Tibial artery (tissue), 4 donors: ENCODE measurements around the gene SPTB.

ENCODE experiments used
- DNase-seq, 2 donors: peaks; one replicate each; pipeline ENCODE4 v3.0.0-alpha.2; 2019
- H3K27ac ChIP-seq, 2 donors: fragments of 200-600 bp; sonication (generic) in 1 of 2; 1 replicate in 1 of 2; 2 replicates in 1 of 2; pipeline ENCODE4 v1.5.1; 2018 to 2019; ENCODE audit warnings: mild to moderate bottlenecking in 1 of 2
- H3K27me3 ChIP-seq, 2 donors: fragments of 200-600 bp; sonication (generic) in 1 of 2; one replicate each; pipeline versions ENCODE4 v1.5.1 to v1.6.0; 2016 to 2019
- H3K36me3 ChIP-seq, 3 donors: fragments of 200-600 bp; sonication (generic) in 2 of 3; one replicate each; pipeline ENCODE4 v1.5.1; 2016 to 2019; ENCODE audit warnings: mild to moderate bottlenecking in 2 of 3
- H3K4me1 ChIP-seq, 4 donors: fragments of 200-600 bp; sonication (generic) in 2 of 4; 1 replicate in 3 of 4; 2 replicates in 1 of 4; pipeline ENCODE4 v1.5.1; 2016 to 2019
- H3K4me3 ChIP-seq, 2 donors: fragments of 200-600 bp; sonication (generic) in 1 of 2; 1 replicate in 1 of 2; 2 replicates in 1 of 2; pipeline ENCODE4 v1.5.1; 2018 to 2019; ENCODE audit warnings: mild to moderate bottlenecking in 2 of 2
- H3K9me3 ChIP-seq, 3 donors: fragments of 200-600 bp; sonication (generic) in 1 of 3; one replicate each; pipeline ENCODE4 v1.5.1; 2016 to 2019
- intact Hi-C: fragments of 100-400 bp; cut with DNase I; formaldehyde crosslinking; loops from one replicate; pipeline ENCODE4 v1.15.0; 2023; ENCODE audit warnings: low total_unique reads
- TF ChIP-seq, protein P1 (sequence below), 2 experiments: fragments of 200-600 bp in 1 of 2; fragments of 450-650 bp in 1 of 2; IDR thresholded peaks; one replicate each; pipeline ENCODE4 v1.5.1; 2017 to 2019; ENCODE audit warnings: antibody characterized with exemption in 2 of 2, mild to moderate bottlenecking in 1 of 2, moderate library complexity in 1 of 2

Gene SPTB

GRCh38 chr14:64865109-64865508 is 14.6 kb downstream of the SPTB start:
- intact Hi-C loops = no loop called here
- Histone ChIP-seq H3K4me1 (no peaks in the 10 kb centered on the region), H3K4me3 (no peak overlapping the region), H3K36me3 (no peaks in the 10 kb centered on the region), H3K27me3 (no peaks in the 10 kb centered on the region), H3K27ac (no peak overlapping the region), H3K9me3 (no peaks in the 10 kb centered on the region)
- no peak for DNase-seq
- TF ChIP-seq, protein P1, sequence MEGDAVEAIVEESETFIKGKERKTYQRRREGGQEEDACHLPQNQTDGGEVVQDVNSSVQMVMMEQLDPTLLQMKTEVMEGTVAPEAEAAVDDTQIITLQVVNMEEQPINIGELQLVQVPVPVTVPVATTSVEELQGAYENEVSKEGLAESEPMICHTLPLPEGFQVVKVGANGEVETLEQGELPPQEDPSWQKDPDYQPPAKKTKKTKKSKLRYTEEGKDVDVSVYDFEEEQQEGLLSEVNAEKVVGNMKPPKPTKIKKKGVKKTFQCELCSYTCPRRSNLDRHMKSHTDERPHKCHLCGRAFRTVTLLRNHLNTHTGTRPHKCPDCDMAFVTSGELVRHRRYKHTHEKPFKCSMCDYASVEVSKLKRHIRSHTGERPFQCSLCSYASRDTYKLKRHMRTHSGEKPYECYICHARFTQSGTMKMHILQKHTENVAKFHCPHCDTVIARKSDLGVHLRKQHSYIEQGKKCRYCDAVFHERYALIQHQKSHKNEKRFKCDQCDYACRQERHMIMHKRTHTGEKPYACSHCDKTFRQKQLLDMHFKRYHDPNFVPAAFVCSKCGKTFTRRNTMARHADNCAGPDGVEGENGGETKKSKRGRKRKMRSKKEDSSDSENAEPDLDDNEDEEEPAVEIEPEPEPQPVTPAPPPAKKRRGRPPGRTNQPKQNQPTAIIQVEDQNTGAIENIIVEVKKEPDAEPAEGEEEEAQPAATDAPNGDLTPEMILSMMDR (IDR thresholded peaks at IDR 0.05) = no peak

DNA sequence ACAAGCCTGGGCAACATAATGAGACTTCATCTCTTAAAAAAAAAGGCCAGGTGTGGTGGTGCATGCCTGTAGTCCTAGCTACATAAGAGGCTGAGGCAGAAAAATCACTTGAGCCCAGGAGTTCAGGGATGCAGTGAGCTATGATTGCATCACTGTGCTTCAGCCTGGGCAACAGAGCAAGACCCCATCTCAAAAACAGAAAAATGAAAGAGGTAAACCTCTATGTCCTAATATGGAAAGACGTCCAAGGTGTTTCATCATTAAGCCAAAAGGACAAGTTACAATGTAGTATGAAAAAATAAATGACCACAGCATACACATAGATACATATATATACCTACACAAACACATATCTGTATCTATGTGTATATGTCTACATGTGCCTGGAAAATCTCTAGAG is 15.4 kb downstream of the SPTB start:
- H3K4me3 ChIP-seq = no peak overlapping the region
- H3K27me3 ChIP-seq = no peaks in the 10 kb centered on the region
- TF ChIP-seq, protein P1 (IDR thresholded peaks at IDR 0.05) = no peak
- no peaks in the 10 kb centered on the region for H3K36me3 ChIP-seq
- no peak overlapping the region for H3K27ac ChIP-seq
- intact Hi-C loops = no loop called here
- H3K9me3 ChIP-seq = no peaks in the 10 kb centered on the region
- no peaks in the 10 kb centered on the region for H3K4me1 ChIP-seq
- DNase-seq = no peak

GRCh38 chr14:64861916-64862315 is 17.8 kb downstream of the SPTB start:
- no peak overlapping the region for H3K27ac ChIP-seq
- intact Hi-C loops = no loop called here

GRCh38 chr14:64860039-64860438 is 19.7 kb downstream of the SPTB start:
- H3K4me1 ChIP-seq = peaks cover 0 to 14% (median 2%) of the 10 kb centered on the region in 4 donors
- H3K27me3 ChIP-seq = no peaks in the 10 kb centered on the region
- intact Hi-C loops = no loop called here
- H3K4me3 ChIP-seq = no peak overlapping the region
- TF ChIP-seq, protein P1 (IDR thresholded peaks at IDR 0.05) = no peak
- no peak overlapping the region for H3K27ac ChIP-seq
- no peaks in the 10 kb centered on the region for H3K9me3 ChIP-seq
- DNase-seq = no peak
- H3K36me3 ChIP-seq = no peaks in the 10 kb centered on the region

More at GRCh38 chr14:64861916-64862315, 17.8 kb downstream of the SPTB start:
- Histone ChIP-seq H3K27me3 (no peaks in the 10 kb centered on the region), H3K4me3 (no peak overlapping the region), H3K36me3 (no peaks in the 10 kb centered on the region), H3K9me3 (no peaks in the 10 kb centered on the region), H3K4me1 (no peaks in the 10 kb centered on the region)
- no peak for DNase-seq
- TF ChIP-seq, protein P1 (IDR thresholded peaks at IDR 0.05) = no peak

DNA sequence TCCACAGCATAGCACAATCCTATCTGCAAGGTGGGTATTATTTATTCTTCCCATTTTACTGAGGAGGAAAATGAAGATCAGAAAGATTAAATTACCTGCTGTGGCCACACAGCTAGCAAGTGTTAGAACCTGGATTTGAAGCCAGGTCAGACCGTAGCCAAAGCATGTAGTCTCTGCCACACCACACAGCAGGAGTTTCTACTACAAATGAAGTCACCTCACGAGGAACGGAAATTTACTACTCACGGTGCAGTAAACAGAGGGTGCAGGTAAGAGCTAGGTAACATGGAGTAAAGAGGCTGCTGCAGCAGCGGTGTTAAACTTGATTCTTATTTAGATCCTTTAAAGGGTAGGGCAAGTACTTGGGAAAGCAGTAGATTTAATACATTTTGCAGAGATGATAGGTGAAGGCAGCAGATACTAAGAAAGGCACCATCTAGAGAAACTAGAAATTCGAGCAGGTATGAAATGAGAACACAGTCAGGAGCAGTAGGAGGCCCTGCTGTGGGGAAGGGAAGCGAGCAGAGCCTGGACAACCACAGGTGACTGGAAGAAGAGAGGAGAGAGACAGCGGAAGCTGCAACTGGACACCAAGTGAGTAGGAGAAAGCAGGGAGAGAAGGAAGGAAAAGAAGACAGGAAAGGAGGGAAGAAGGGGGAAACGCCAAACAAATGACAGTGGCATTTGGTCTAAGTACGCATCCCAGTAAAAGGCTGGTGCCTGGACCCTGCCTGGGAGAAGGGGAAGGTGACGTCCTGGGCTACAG is 21.5 kb downstream of the SPTB start:
- H3K4me3 ChIP-seq = no peak overlapping the region
- peaks cover 0 to 14% (median 2%) of the 10 kb centered on the region in 4 donors for H3K4me1 ChIP-seq
- intact Hi-C loops = no loop called here

More for the DNA sequence above, 21.5 kb downstream of the SPTB start:
- Histone ChIP-seq H3K9me3 (no peaks in the 10 kb centered on the region), H3K36me3 (no peaks in the 10 kb centered on the region), H3K27ac (no peak overlapping the region), H3K27me3 (no peaks in the 10 kb centered on the region)
- DNase-seq = no peak
- TF ChIP-seq, protein P1 (IDR thresholded peaks at IDR 0.05) = no peak
